OCI-LY1 (cell line): ENCODE data around the gene AKR1C8.
"Not testable (repeated sequence)": the region's sequence is repeated elsewhere in the genome, so short reads cannot be mapped to it uniquely, and the experiment has no call there.

Experiments
- H2AFZ ChIP-seq: fragments of 200-600 bp; sonication (generic), shearing (Covaris generic); 2 replicates; pipeline ENCODE4 v1.6.0; 2014; ENCODE audit warnings: antibody characterized with exemption, mild to moderate bottlenecking, low read length
- H3F3A ChIP-seq: fragments of 200-600 bp; sonication (generic), shearing (Covaris generic); 2 replicates; pipeline ENCODE4 v1.6.0; 2014; ENCODE audit warnings: mild to moderate bottlenecking, antibody characterized with exemption, low read length, moderate library complexity; ENCODE audit not compliant: insufficient read depth
- H3K27ac ChIP-seq: fragments of 200-600 bp; sonication (generic); 2 replicates; pipeline ENCODE4 v1.5.1; 2014; ENCODE audit warnings: low read length, mixed run types, mild to moderate bottlenecking, low read depth; ENCODE audit not compliant: poor library complexity, severe bottlenecking
- H3K27me3 ChIP-seq: fragments of 200-600 bp; sonication (generic); 2 replicates; pipeline ENCODE4 v1.6.0; 2014; ENCODE audit warnings: antibody characterized with exemption, mild to moderate bottlenecking, low read length, moderate library complexity; ENCODE audit not compliant: insufficient read depth
- H3K36me3 ChIP-seq: fragments of 200-600 bp; sonication (generic); 2 replicates; pipeline ENCODE4 v1.6.1; 2014; ENCODE audit warnings: mild to moderate bottlenecking, antibody characterized with exemption, low read length, moderate library complexity, mixed read lengths; ENCODE audit not compliant: insufficient read depth
- H3K4me1 ChIP-seq: fragments of 200-600 bp; sonication (generic); 2 replicates; pipeline ENCODE4 v1.5.1; 2014; ENCODE audit warnings: mild to moderate bottlenecking, low read length, moderate library complexity; ENCODE audit not compliant: insufficient read depth, severe bottlenecking
- H3K4me2 ChIP-seq: fragments of 200-600 bp; sonication (generic), shearing (Covaris generic); 2 replicates; pipeline ENCODE4 v1.6.1; 2014; ENCODE audit warnings: low read length
- H3K4me3 ChIP-seq: fragments of 200-600 bp; sonication (generic); 2 replicates; pipeline ENCODE4 v1.5.1; 2014; ENCODE audit warnings: low read length, low read depth, mild to moderate bottlenecking, mixed read lengths; ENCODE audit not compliant: poor library complexity, severe bottlenecking
- H3K79me2 ChIP-seq: fragments of 200-600 bp; shearing (Covaris generic); 2 replicates; pipeline ENCODE4 v1.6.1; 2016; ENCODE audit warnings: mixed run types, low read length, mixed read lengths; ENCODE audit not compliant: insufficient read depth
- H3K9ac ChIP-seq: fragments of 200-600 bp; sonication (generic), shearing (Covaris generic); 2 replicates; pipeline ENCODE4 v1.6.1; 2014; ENCODE audit warnings: mild to moderate bottlenecking, low read length, mixed read lengths
- H3K9me2 ChIP-seq: fragments of 200-600 bp; sonication (generic), shearing (Covaris generic); 2 replicates; pipeline ENCODE4 v1.6.1; 2014; ENCODE audit warnings: low read depth, mild to moderate bottlenecking, low read length, mixed read lengths
- H3K9me3 ChIP-seq: fragments of 200-600 bp; shearing (Covaris generic); 2 replicates; pipeline ENCODE4 v1.6.1; 2014; ENCODE audit warnings: low read length, mixed read lengths
- H4K20me1 ChIP-seq: fragments of 200-600 bp; sonication (generic), shearing (Covaris generic); 2 replicates; pipeline ENCODE4 v1.6.0; 2016; ENCODE audit warnings: mild to moderate bottlenecking, low read length; ENCODE audit not compliant: insufficient read depth
- CTCF ChIP-seq: fragments of 200-600 bp; sonication (generic), shearing (Covaris generic); IDR thresholded peaks from 2 replicates; pipeline ENCODE4 v1.5.1; 2017; ENCODE audit warnings: mild to moderate bottlenecking, antibody characterized with exemption, low read length, moderate library complexity, mixed read lengths
- EZH2 ChIP-seq: fragments of 200-600 bp; sonication (generic), shearing (Covaris generic); IDR thresholded peaks from 2 replicates; pipeline ENCODE4 v1.8.0; 2017; ENCODE audit warnings: borderline replicate concordance, mixed run types, mild to moderate bottlenecking, antibody characterized with exemption, low read length, moderate library complexity, mixed read lengths

AKR1C8 gene

GRCh38 chr10:5142199-5142598 lies 42.8 kb downstream of the AKR1C8 start:
- Histone ChIP-seq H2AFZ (no peak overlapping the region), H3K9me3 (no peaks in the 10 kb centered on the region), H3F3A (no peaks in the 10 kb centered on the region), H3K9me2 (no peaks in the 10 kb centered on the region), H3K9ac (no peak overlapping the region), H3K36me3 (no peaks in the 10 kb centered on the region), H3K27ac (no peak overlapping the region), H4K20me1 (no peaks in the 10 kb centered on the region), H3K4me1 (no peaks in the 10 kb centered on the region), H3K79me2 (no peaks in the 10 kb centered on the region), H3K4me3 (no peak overlapping the region), H3K4me2 (no peak overlapping the region), H3K27me3 (no peaks in the 10 kb centered on the region)
- TF ChIP-seq EZH2 = no peak
- TF ChIP-seq CTCF = no peak

- H3F3A ChIP-seq, H3K9ac ChIP-seq, H3K4me1 ChIP-seq, H3K9me3 ChIP-seq, H3K36me3 ChIP-seq, H3K27ac ChIP-seq, H4K20me1 ChIP-seq, H3K4me2 ChIP-seq, H3K79me2 ChIP-seq, H2AFZ ChIP-seq, H3K9me2 ChIP-seq, H3K4me3 ChIP-seq, H3K27me3 ChIP-seq: not testable (repeated sequence)
These were observed 47.3 kb downstream of the AKR1C8 start for GRCh38 chr10:5137699-5138098.

DNA sequence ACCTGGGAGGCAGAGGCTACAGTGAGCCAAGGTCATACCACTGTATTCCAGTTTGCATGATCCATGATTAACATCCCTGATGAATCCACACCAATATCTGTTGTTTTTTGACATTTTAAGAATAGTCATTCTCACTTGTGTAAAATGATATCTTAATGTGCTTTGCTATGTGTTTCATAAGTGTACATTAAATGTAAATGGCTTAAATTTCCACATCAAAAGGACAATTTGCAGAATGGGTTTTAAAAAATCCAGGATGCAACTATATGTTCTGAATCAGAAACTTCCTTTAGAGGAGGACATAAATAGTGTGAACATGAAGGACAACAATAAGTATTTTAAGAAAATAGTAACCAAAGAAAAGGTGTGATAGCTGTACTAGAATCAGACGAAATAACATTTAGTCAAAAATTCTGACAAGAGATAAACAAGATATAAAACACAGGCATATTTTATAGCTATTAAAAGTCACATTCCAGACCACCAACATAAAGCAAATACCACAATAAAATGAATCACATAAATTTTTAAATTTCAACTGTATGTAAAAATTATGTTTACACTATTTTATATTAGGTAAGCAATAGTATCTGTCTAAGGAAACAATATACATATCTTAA lies 48.4 kb downstream of the AKR1C8 start:
- Histone ChIP-seq H3F3A (no peaks in the 10 kb centered on the region), H4K20me1 (no peaks in the 10 kb centered on the region), H3K9me3 (peaks cover 5% of the 10 kb centered on the region; the same call in 1 of the 2 replicates), H3K4me2 (no peak overlapping the region), H3K27me3 (no peaks in the 10 kb centered on the region), H2AFZ (no peak overlapping the region), H3K9me2 (no peaks in the 10 kb centered on the region), H3K4me1 (no peaks in the 10 kb centered on the region), H3K9ac (no peak overlapping the region), H3K79me2 (no peaks in the 10 kb centered on the region), H3K27ac (no peak overlapping the region), H3K4me3 (no peak overlapping the region), H3K36me3 (no peaks in the 10 kb centered on the region)
- no peak for TF ChIP-seq CTCF
- TF ChIP-seq EZH2 = no peak

GRCh38 chr10:5135581-5135980 lies 49.4 kb downstream of the AKR1C8 start:
- peaks cover 5% of the 10 kb centered on the region; the same call in 1 of the 2 replicates for H3K9me3 ChIP-seq
- no peak overlapping the region for H3K4me3 ChIP-seq
- no peaks in the 10 kb centered on the region for H3F3A ChIP-seq
- H3K4me1 ChIP-seq = no peaks in the 10 kb centered on the region
- H2AFZ ChIP-seq = no peak overlapping the region
- no peak overlapping the region for H3K9ac ChIP-seq
- no peaks in the 10 kb centered on the region for H4K20me1 ChIP-seq
- no peak overlapping the region for H3K27ac ChIP-seq
- no peaks in the 10 kb centered on the region for H3K9me2 ChIP-seq
- H3K36me3 ChIP-seq = no peaks in the 10 kb centered on the region
- no peak for TF ChIP-seq CTCF
- no peak for TF ChIP-seq EZH2
- H3K4me2 ChIP-seq = no peak overlapping the region
- no peaks in the 10 kb centered on the region for H3K79me2 ChIP-seq
- no peaks in the 10 kb centered on the region for H3K27me3 ChIP-seq
